C4-2B (cell line): ENCODE measurements around the gene PPP2R3B.

ENCODE experiments used
- CTCF ChIP-seq: fragments of 450-650 bp; conservative IDR thresholded peaks from 2 replicates; pipeline ENCODE4 v1.5.1; 2017; ENCODE audit warnings: mild to moderate bottlenecking
- ZFX ChIP-seq: fragments of 450-650 bp; IDR thresholded peaks from 2 replicates; pipeline ENCODE4 v1.6.1; 2017

- TF ChIP-seq CTCF (no peak), ZFX (no peak)
Measured at GRCh38 chrX:285076-285677, 101.5 kb downstream of the PPP2R3B start.
